ENCODE data around the gene HEPACAM2. TPM values are rescaled to one million over a fixed set of nuclear protein-coding genes. Genes with fewer than 3 reads are reported as not detected.

The HEPACAM2 gene
- not detected for total RNA-seq

DNA sequence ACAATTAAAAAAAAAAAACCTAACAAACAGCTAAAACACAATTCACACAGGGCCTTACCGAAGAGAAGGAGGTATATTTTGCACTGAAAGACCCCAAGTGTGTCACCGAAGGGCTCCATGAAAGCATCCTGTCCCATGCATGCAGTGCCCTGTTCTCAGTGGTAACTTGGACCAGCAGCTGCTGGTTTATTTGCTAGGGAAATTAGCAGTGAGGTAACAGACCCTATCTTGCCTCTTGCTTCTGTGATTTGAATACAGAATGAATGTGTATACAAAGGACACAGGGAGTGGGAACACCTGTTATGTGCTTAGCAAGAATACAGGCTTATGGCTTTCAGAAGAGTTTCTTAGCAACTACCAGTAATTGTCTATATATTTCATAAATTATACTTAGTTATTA lies at the start of gene HEPACAM2:
HEPACAM2 (minus strand) TSS at position 160 of the 400 bp plus-strand sequence.
- DNase-seq (ENCODE audit: low spot score) = no peak

DNA sequence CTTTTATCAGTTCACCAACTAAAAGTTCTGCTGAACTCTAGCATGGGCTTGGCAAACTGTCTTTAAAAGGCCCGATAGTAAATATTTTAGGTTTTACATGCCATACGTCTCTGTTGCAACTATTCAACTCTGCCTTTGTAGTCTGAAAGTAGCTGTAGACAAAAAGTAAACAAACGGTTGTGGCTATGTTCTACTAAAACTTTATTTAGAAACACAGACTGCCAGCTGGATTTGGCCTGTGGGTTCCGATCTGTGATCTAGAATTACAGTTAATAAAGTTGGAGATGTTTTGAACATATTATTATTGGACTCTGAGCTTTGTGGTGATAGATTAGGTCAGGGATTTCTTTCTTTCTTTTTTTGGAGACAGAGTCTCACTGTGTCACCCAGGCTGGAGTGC lies 39.0 kb upstream of the HEPACAM2 start:
- DNase-seq (ENCODE audit: low spot score) = no peak

DNA sequence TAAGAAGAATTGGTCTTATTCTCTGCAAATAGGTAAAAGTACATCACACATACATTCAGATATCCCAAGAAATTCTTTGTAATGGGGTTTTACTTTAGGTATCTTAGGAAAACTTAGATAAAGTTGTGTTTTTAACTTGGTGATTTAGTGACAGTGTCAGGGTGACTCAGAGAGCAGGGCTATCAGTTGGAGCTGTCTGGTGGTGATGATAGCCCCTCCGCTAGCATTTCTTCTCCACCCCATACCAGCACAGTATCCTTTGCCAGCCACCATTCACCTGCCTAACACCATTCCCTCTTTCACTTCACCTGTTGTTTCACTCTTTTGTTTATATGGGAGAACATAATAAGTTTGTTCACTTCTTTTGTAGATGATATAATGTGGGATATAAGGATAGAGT lies 36.3 kb upstream of the HEPACAM2 start:
- no peak for DNase-seq (ENCODE audit: low spot score)

DNA sequence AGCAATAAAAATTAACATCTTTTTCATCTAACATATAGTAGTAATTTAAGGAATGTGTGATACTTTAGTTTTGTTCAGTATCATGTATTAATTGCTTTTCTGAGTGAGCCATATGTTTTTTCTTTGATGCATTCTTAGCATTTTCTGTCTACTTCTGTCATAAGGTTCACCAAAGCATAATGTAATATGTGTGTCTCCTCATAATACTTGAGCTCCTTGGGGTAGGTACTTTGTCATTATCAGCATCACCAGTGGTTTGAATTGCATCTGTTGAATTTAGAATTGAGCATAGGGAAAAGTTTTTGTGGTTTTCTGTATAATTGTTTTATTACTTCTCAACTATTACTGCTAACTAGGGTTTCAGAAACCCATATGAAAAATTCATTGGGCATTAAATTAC lies 32.4 kb upstream of the HEPACAM2 start:
- DNase-seq (ENCODE audit: low spot score) = no peak

DNA sequence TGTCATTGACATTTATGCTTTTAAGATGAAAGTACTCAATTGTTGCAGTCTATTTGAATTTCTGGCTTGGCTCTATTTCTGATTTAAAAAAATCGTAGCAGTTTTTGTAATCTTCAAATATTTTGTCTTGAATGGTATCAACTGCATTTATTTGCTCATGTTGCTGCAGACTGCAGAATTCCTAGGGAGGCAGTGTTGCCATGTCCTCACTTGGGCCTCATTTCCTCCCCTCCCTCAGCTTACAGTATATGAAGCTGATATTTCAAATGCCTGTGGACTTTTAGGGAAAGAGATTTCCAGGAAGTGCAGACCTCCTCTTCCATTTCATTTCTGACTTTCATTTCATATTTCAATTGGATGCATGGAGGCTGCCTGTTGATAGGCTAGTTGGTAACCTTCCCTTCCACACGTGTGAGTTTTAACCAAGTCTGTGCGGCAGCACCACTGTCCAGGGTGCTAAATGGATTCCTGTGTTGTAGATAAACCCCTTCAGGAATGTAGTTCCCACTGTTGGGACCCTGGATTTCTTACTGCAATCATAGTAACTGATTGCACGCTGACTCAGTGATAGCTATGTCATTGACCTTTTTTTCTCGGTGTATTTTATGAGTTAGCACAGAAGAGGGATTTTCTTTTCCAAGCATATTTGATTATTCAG lies 23.4 kb upstream of the HEPACAM2 start:
- no peak for DNase-seq (ENCODE audit: low spot score)

DNA sequence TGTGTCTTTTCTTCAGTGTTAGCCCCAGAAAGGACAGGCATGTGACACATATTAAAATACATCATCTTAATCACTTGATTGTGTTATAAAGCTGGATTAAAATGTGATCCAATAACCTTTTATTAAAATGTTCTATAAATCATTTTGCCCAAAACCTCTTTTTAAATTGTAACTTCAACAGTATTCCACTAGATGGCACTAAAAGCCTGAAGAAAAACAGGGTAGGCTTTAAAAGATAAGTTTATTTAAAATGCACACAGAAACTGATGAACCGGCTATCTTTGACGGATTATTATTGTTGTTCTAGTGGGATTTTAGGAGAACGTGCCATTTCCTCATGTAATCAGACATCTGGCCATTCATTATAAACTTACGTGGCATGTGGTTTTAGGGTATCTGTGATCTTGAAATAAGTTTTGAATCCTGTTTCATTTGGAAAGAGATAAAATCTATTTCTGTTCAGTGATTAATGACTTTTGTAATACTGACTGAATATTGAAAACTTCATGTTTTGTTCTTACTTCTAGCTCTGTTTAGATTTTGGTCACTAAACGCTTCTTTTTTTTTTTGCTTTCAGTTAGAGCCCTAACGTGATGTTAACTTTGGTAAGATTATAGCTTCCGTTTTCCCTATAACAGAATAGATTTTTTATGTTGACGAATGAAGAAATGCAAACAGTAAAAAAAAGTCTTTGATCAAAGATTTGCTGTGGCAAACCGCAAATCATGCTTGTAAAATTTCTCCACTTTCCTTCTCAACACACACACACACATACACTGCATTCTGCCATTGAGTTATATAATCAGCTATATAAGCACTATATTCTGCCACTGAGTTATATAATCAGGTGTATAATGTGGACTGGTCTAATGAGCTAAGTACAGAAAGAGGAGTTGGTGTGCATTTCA lies 19.5 kb upstream of the HEPACAM2 start:
- DNase-seq (ENCODE audit: low spot score) = no peak

DNA sequence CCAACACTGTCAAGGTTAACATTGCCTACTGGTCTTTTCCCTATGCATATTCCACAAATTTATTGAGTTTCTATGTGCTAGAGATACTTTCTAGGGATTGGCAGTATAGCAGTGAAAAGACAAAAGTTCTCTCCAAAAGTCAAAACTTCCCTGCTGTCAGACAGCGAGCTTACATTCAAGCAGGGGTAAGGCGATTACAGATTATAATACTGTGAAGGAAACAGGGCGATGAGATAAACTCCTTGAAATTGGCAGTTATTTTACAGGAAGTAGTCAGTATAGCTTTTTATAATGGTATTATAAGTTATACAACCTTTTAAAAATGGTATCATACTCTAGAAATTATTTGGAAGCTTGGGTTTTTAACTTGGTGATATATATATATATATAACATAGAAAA lies 15.8 kb upstream of the HEPACAM2 start:
- DNase-seq (ENCODE audit: low spot score) = no peak

DNA sequence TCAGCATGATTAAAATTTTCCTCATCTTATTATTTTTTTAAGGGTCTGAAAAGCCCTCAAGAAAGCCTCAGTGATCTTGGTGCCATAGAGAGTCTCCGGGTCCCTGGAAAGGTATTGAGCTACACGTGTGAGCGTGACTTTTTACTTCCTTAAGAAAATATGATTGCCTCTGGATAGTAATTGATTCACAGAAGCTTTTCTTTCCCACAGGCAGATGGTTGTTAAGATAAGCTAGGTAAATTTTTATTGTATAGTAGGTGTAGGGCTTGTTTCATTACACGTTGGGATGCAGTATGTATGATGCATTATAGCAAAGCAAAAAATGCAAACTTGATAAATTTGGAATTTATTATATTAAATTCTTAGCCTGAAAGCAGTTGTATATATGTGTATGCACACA lies 13.6 kb upstream of the HEPACAM2 start:
- no peak for DNase-seq (ENCODE audit: low spot score)

DNA sequence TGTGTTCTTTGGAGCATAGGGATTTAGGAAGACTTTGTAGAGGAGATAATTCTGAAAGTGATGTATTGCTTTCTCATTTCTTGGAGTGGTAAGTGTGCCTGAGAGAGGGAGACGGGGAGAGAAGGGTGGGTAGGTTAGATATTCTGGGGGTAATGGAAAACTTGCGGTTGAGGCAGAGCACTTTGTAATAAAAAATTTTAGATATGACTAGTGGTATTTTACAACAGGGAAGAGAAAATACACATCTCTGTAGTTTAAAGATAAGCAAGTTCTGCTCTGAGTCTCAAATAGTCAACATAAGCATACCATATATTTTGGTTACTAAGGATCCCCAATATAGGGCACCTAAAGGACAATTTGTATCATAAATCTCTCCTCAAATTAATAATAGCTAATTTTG lies 12.5 kb upstream of the HEPACAM2 start:
- DNase-seq (ENCODE audit: low spot score) = no peak

DNA sequence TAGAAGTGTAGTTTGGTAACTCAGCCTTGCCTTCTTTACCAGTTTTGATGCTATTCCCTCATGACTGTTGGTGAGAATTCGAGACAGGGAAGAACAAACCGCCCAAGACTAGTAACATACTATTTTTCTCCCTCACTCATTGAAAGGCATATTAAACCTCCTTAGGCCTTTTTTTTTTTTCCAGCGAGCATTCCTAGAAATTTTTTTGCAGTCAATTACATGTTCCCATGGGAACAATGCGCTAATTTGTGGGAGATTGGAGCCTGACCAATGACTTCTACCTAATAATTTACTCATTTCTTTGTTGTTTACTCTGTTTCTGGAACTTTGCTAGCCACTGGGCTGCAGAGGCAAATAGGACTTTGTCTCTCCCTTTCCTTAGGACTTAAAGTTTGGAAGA lies 11.9 kb upstream of the HEPACAM2 start:
- DNase-seq (ENCODE audit: low spot score) = no peak

DNA sequence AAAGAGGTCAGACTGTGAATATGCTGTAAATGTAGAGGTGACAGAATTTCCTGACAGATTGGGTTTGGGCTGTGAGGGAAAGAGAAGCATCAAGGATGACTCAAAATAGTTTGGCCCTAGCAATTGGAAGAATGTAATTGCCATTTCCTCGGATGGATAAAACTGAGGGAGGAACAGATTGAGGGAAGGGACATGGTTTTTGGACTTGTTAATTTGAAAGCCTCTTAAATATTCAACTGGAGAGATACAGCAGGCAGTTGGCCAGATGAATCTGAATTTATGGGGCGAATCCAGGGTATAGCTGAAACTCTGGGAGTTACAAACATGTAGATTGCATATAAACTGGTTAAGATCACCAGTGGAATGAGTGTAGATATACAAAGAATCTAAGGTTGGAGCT lies 9.3 kb upstream of the HEPACAM2 start:
- DNase-seq (ENCODE audit: low spot score) = no peak

DNA sequence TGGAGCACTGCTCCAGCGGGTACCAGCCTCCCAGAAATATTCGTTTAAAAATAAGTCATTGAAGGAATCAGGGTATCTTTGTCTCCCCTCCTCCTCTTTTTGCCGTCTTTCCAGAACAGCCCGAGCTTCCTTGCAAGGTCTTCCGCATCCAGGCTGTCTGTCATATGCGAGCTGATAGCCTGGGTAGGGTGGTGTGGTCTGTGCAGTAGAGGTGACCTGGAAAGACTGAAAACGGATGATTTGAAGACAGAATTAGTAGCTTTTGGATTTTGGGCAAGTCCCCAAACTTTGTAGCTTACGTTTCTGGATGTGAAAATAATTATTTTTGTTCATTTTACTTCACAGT lies 6.4 kb upstream of the HEPACAM2 start:
- DNase-seq (ENCODE audit: low spot score) = no peak

DNA sequence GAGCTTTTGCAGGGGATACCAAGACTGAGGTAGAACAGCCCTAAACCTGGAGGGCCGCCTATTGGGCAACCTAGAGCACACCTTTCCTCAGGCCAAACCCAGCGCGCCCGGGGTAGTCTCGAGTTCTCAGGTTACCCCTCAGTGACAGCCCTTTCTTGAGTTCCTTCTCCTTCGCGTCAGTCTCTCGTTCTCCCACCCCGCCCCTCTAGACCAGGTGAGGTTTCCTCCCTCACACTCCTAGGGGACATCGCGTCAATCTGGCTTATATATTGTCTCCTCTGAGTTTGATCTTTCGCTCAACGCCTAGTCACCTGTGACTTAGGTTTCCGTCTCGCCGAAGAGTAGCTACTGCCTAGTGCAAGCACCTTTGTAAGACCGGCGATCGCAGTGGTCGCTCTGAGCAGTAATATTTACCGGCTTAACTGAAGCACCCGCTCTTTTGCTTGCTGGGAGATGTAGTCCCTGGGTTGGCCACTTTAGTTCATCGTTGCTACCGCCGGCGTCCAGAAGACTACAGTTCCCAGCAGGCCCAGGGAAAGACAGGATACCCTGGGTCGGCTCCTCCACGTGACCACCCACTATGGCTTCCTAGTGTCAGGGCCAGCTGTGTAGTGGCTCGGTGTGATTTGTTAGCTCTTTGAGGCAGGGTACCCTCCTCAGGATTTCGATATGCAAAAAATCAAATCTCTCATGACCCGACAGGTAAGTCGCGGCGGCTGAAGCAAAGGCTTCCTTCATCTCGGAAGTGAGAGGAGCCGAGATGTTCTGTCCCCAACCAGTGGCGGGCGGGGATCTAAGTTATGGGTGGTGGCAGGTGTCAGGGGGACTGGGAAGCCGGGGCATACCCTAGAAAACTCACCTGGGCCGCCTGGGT lies 5.8 kb upstream of the HEPACAM2 start, which contains the start of gene VPS50:
VPS50 (plus strand) TSS at position 568 of the 874 bp plus-strand sequence; CDS start at position 670, 102 bp downstream.
- peak; percentile 94 for DNase-seq (ENCODE audit: low spot score)

DNA sequence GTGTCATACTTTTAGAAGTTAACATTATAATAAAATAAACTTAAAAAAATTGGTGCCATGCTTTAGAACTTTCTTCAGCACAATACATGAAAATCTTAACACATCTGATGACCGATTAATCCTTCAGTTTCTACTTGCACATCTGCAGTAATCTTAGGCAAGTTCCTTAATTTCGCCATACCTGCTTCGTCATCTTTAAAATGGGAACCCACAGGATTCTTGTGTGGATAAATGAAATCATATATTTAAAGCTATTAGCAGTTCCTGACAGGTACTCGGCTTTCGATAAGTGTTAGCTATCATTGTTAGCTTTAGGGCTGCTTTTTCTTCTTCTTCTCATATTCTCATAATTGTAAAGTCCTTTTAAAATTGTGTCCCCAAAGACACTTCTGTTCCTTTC lies 5.0 kb upstream of the HEPACAM2 start:
- DNase-seq (ENCODE audit: low spot score) = no peak

DNA sequence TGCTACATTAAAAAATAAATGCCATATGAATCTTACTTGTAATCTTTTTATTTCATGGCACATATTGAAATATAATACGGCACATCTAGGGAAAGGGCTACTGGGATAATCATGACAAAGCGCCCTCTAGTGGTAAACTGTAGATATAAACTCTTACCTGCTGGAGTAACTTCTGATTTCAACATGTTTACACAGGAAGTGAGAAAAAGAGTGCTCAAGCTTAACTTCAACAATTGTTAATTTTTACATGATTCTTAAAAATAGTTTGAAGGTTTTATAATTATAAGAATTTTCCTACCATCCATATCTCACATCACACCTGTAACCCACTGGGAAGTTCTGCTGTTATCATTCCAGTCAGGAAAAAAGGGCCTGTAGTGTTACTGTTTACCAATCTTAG lies 2.0 kb upstream of the HEPACAM2 start:
- DNase-seq (ENCODE audit: low spot score) = no peak

DNA sequence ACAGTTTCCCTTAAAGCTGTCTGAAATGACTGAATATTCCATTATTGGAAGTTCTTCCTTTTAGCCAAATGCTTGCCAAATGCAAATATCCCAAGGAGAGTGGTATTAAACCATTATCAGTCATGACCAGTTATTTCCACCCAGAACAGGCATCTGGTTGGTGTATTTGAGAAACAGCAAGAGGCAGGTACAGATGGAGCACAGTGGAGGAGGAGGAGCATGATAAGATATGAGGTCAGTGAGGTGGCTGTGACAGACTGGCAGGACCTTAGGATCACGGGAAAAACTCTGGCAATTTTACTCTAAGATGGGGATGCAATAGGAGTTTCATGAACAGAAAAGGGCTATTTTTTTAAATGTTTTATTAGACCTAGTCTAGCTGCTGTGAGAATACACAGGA lies 6.4 kb downstream of the HEPACAM2 start:
- DNase-seq (ENCODE audit: low spot score) = no peak

DNA sequence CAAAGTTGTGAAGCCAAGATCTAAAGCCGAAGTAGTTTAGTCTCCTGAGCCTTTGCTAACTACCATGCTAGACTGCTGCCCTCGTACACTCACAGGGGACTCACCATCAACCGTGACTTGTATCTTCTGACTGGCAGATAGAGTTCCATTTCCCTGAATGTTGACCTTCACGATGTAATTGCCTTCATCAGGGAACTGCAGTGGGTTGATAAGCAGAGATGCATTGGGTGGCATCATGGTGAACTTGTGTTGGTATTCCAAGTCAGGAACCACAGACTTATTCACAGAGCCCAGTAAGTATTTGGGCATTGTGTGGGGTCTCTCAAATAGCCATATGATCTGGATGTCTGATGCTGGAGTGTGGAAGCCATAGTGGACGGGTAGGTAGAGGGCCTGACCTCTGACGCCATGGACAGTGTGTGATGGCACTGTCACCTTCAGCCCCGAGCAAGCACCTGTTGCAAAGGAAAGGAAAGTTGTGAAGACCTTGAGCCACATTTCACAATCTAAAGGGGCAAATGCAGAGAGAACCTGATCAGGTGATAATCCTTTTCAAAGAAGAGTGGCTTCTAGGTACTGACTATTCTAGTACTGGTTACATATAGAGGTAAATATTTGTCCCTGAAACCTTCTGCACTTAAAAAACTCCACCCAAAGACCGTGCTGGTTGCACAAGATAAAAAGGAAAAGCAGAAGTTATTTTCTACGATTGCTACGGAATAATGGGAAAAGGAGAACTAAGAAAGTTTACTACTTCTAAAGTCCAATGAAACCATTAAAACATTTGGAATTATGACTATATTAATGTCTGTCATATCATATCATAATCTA lies 7.1 kb downstream of the HEPACAM2 start:
- DNase-seq (ENCODE audit: low spot score) = no peak

DNA sequence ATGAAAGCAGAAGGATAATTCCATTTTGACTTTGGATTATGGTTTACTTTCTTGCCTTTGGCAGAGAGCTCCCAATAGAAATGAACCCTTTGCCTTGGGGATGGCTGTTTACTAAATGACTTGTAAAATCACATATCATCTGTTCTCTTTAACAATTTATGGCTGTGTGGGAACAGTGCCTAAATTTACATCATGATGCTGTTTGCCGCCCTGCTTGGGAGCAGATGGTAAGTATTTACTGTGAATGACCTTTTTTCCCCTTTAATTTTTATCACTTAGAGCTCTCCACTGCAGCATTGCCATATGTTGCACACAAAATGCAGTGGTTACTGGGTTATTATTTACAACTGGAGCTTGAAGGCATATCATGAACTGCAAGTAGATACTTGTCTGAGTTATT lies 13.4 kb downstream of the HEPACAM2 start:
- no peak for DNase-seq (ENCODE audit: low spot score)

DNA sequence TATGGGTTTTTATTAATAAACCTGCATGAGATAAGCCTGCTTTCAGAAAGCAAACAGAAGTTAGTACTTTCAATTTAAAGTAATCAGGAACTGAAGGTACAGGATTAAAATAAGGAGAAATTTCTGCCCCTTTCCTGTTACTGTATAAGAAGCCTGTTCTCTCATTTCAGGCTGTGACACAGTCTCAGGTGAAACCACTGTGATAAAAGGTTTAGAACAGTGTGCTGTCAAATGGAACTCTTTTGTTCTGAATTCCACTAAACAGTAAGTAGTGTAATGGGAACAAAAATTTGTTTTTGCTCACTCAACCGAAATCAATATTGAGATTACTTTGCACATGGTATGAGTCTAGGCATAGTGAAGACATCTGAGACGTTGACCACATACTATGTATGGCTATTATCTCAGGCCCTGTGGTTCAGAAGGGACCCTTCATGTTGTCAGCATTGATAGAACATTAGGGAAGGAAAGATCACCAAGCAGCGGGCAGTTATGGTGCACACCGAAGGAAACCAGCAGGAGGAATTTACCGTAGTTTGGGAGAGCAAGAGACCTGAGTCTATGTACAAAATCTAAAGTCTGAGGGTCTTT lies 14.9 kb downstream of the HEPACAM2 start:
- no peak for DNase-seq (ENCODE audit: low spot score)

DNA sequence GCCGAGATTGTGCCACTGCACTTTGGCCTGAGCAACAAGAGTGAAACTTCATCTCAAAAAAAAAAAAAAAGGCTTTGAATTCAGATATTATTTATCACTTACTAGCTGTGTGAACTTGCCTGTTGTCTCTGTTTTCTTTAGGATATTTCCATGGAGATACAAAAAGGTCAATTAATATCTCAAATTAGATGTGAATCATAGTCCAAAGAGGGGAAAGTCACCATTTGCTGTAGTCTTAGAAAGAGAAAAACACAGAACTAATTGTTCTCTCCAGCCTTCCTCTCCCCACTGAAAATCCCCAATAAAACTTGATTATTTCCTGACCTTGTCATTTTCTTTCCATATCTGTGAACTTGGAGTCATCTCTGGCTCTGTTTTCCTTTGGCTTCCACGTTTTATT lies 21.2 kb downstream of the HEPACAM2 start:
- DNase-seq (ENCODE audit: low spot score) = no peak

DNA sequence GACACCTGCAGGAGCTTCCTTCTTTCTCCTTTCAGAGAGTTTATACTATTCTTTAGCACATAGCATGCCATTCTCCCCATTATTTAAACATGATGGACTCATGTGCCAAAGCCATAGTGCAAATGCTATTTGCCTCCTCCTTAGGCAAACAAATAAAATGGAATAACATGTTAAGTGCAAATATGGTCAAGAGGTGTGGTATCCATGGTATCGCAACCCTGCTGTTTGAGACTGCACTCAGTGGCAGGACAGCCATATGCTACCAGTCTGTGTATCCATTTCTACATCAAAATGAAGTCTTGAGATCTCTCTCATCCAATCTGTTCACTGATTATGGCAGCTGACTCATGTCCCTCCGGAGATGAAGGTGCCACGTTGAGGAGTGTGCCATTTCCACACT lies 22.8 kb downstream of the HEPACAM2 start:
- no peak for DNase-seq (ENCODE audit: low spot score)

Data from ureter (tissue), 1 donor.